ENCODE data around the gene NDST1. TPM values are rescaled to one million over a fixed set of nuclear protein-coding genes. Genes with fewer than 3 reads are reported as not detected.

NDST1 gene
- total RNA-seq, 1 donor from 2014 or later, result 228 TPM

DNA sequence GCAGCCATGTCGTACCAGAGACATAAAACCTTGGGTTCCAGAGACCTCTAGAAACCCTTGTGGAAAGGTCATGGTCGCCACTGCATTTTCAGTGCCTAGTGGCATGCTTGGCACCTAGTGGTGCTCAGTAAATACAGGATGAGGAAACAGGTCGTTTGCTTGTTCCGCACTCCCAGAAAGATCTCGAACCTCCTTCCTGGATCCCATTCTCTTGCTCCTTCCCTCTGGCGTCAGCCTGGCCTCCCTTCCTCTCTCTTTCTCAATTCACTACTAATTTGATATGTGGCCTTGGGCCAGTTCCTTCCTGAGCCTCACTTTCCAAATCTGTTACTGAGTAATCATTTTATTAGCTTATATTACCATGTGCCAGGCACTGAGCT lies 4.4 kb downstream of the NDST1 start:
- Mint-ChIP-seq H3K4me3 (ENCODE audit: unreplicated experiment) (no peak overlapping the region), H3K27ac (ENCODE audit: unreplicated experiment) (peak overlapping the region; percentile 93), H3K9me3 (ENCODE audit: low read depth) (no peaks in the 10 kb centered on the region), H3K36me3 (ENCODE audit: low read depth) (no peaks in the 10 kb centered on the region), H3K27me3 (ENCODE audit: low read depth) (no peaks in the 10 kb centered on the region), H3K4me1 (ENCODE audit: low read depth) (peaks cover 92% of the 10 kb centered on the region)
- TF ChIP-seq, protein P1, sequence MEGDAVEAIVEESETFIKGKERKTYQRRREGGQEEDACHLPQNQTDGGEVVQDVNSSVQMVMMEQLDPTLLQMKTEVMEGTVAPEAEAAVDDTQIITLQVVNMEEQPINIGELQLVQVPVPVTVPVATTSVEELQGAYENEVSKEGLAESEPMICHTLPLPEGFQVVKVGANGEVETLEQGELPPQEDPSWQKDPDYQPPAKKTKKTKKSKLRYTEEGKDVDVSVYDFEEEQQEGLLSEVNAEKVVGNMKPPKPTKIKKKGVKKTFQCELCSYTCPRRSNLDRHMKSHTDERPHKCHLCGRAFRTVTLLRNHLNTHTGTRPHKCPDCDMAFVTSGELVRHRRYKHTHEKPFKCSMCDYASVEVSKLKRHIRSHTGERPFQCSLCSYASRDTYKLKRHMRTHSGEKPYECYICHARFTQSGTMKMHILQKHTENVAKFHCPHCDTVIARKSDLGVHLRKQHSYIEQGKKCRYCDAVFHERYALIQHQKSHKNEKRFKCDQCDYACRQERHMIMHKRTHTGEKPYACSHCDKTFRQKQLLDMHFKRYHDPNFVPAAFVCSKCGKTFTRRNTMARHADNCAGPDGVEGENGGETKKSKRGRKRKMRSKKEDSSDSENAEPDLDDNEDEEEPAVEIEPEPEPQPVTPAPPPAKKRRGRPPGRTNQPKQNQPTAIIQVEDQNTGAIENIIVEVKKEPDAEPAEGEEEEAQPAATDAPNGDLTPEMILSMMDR (IDR thresholded peaks at IDR 0.05), result no peak
- no peak for DNase-seq (ENCODE audit: low spot score)

DNA sequence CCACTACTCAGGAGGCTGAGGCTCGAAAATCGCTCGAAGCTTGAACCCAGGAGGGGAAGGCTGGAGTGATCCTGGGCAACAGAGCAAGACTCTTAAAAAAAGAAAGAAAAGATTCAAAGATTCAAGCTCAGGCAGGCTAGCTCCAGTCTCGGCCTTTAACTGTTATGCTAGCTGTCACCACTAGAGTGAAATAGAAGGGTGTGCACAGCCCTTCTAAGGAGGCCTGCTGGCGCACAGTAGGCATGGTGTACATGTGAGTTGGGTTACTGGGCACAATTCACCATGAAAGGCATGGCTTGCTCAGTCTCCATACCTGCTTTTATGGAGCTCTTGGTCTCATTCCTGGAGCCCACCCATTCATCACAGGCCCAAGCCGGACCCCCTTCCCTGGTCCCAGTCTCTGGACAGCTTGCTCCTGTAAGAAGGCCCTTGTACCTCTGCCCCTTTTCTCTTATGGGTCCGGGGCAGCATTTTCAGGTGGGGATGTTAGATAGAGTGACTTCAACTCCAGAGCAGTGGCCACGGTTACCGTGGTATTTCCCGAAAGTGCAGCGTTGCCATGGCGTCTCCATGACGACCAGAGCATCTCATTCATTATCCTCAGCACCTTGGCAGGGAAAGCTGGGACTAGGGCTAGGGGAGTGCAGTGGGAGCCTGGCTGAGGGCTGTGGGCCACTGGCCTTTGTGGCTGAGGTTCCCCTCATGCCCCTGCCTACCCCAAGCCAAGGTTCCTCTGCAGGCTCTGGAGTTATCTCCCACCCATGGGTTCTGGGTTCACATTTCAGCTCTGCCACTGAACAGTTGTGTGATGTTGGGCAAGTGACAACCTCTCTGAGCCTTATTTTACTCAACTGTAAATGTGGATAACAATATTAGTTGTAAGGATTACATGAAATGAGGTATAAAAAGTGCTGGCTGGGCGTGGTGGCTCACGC lies 5.7 kb downstream of the NDST1 start:
- Mint-ChIP-seq H3K27me3 (ENCODE audit: low read depth) (no peaks in the 10 kb centered on the region), H3K4me1 (ENCODE audit: low read depth) (peaks cover 92% of the 10 kb centered on the region), H3K36me3 (ENCODE audit: low read depth) (no peaks in the 10 kb centered on the region), H3K27ac (ENCODE audit: unreplicated experiment) (peak overlapping the region; percentile 93), H3K9me3 (ENCODE audit: low read depth) (no peaks in the 10 kb centered on the region), H3K4me3 (ENCODE audit: unreplicated experiment) (no peak overlapping the region)
- TF ChIP-seq, protein P1 (IDR thresholded peaks at IDR 0.05), result peak; percentile 39
- DNase-seq (ENCODE audit: low spot score), result no peak

- no peak for DNase-seq (ENCODE audit: low spot score)
- Mint-ChIP-seq H3K9me3 (ENCODE audit: low read depth) (no peaks in the 10 kb centered on the region), H3K36me3 (ENCODE audit: low read depth) (peaks cover 3% of the 10 kb centered on the region), H3K4me1 (ENCODE audit: low read depth) (peaks cover 94% of the 10 kb centered on the region), H3K27me3 (ENCODE audit: low read depth) (no peaks in the 10 kb centered on the region), H3K27ac (ENCODE audit: unreplicated experiment) (peak overlapping the region; percentile 96), H3K4me3 (ENCODE audit: unreplicated experiment) (peak overlapping the region; percentile 33)
- TF ChIP-seq, protein P1 (IDR thresholded peaks at IDR 0.05), result no peak
Observed at GRCh38 chr5:150514708-150515211, 6.8 kb downstream of the NDST1 start.

DNA sequence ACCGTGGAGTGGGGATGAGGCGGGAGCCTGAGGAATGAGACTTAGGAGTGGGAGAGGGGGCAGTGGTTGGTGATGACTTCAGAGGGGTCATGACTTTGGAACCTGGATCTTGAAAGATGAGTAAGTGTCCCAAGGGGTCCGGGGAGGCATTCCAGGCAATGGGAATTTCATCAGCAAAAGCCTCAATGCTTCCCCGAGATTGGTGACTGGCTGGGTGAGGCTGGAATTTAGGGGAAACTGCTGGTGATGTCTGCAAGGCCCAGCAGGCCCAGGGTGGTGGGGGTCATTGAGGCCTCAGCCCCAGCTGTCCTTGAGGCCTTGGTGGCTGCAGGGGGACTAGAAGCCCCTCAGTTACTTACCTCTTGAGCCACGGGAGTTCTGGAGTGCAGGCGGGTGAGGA lies 7.5 kb downstream of the NDST1 start:
- Mint-ChIP-seq H3K36me3 (ENCODE audit: low read depth) (peaks cover 4% of the 10 kb centered on the region), H3K4me3 (ENCODE audit: unreplicated experiment) (peak overlapping the region; percentile 15), H3K27ac (ENCODE audit: unreplicated experiment) (peak overlapping the region; percentile 96), H3K27me3 (ENCODE audit: low read depth) (no peaks in the 10 kb centered on the region), H3K4me1 (ENCODE audit: low read depth) (peaks cover 93% of the 10 kb centered on the region), H3K9me3 (ENCODE audit: low read depth) (no peaks in the 10 kb centered on the region)
- DNase-seq (ENCODE audit: low spot score), result no peak
- TF ChIP-seq, protein P1 (IDR thresholded peaks at IDR 0.05), result no peak

DNA sequence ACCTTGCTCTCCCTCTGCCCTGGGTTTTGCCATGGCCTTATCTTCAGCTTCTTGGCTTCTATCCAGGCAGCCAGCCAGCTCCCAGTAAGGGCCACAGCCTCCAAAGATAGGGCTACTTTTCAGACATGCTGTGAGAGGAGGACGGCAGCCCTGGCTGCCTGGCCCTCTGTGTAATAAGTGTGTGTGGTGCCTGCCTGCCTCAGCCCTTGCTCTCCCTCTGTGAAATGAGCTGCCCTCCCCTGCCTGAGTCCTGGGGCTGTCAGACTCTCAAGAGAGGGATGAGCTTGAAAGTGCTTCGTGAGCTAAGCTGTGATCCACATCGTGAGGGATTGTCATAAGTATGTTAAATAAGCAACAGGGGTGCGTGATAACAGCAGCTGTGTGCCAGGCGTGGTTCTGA lies 8.1 kb downstream of the NDST1 start:
- Mint-ChIP-seq H3K4me3 (ENCODE audit: unreplicated experiment) (no peak overlapping the region), H3K27ac (ENCODE audit: unreplicated experiment) (peak overlapping the region; percentile 95), H3K9me3 (ENCODE audit: low read depth) (no peaks in the 10 kb centered on the region), H3K27me3 (ENCODE audit: low read depth) (no peaks in the 10 kb centered on the region), H3K4me1 (ENCODE audit: low read depth) (peaks cover 87% of the 10 kb centered on the region), H3K36me3 (ENCODE audit: low read depth) (peaks cover 4% of the 10 kb centered on the region)
- TF ChIP-seq, protein P1 (IDR thresholded peaks at IDR 0.05), result no peak
- DNase-seq (ENCODE audit: low spot score), result no peak

Data from chondrocyte (in vitro differentiated cells).